Stimulated activated CD4-positive, alpha-beta T cell treated with anti-CD3 and anti-CD28 coated beads, Interleukin-1b, Interleukin-23, amount 100 ng/mL, for 4 hours (primary cell): Measurements from ENCODE around the gene XKR7.
"Not testable (repeated sequence)": the region's sequence is repeated elsewhere in the genome, so short reads cannot be mapped to it uniquely, and the experiment has no call there.

Experiments
- DNase-seq, 2 donors: peaks; one replicate each; pipeline ENCODE4 v3.0.0-alpha.2; 2020; ENCODE audit warnings: low read depth in 2 of 2

The XKR7 gene

DNA sequence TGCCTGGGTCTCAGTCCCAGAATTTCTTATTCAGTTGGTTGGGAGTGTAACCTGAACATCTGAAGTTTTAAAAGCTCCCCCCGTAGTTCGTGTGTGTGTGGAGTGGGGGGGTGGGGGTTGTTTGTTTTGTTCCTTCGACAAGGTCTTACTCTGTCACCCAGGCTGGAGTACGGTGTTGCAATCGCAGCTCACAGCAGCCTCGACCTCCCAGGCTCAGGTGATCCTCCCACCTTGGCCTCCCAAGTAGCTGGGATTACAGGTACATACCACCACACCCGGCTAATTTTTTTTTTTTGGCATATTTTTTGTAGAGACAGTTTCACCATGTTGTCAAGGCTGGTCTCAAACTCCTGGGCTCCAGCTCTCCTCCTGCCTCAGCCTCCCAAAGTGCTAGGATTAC, 45.4 kb downstream of the XKR7 start:
- DNase-seq, result no peak

DNA sequence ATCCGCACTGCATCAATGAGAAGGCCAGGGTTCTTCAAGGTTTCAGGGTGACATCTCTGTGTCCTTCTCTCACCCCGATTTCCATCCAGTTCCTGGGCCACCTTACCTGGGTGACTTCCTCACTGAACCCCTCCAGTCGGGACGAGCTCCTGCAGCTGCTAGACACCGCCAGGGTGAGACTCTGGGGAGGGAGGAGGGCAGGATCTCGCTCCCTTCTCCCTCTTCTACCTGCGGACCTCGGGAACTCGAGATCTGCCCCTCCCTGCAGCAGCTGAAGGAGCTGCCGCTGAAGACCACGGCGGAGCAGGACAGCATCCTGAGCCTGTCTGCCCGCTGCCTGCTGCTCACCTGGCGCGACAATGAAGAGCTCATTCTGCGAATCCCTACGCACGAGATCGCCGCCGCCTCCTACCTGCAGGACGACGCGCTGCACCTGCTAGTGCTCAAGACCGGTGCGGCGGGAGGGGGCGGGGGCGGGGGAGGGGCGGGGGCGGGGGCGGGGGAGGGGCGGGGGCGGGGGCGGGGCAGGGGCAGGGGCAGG, 49.8 kb downstream of the XKR7 start:
- DNase-seq, result peak; percentile 17 to 28

- peak; percentile 24 to 44 for DNase-seq
Observed at GRCh38 chr20:32018269-32019155, 50.6 kb downstream of the XKR7 start.

- DNase-seq, result no peak
Observed at GRCh38 chr20:32019156-32019510, 51.2 kb downstream of the XKR7 start.

GRCh38 chr20:32019563-32020463, 51.9 kb downstream of the XKR7 start:
- no peak for DNase-seq

- DNase-seq, result no peak
Observed at GRCh38 chr20:32021091-32021490, 53.1 kb downstream of the XKR7 start.

- no peak for DNase-seq
Observed at GRCh38 chr20:32024683-32025295, 56.8 kb downstream of the XKR7 start.

DNA sequence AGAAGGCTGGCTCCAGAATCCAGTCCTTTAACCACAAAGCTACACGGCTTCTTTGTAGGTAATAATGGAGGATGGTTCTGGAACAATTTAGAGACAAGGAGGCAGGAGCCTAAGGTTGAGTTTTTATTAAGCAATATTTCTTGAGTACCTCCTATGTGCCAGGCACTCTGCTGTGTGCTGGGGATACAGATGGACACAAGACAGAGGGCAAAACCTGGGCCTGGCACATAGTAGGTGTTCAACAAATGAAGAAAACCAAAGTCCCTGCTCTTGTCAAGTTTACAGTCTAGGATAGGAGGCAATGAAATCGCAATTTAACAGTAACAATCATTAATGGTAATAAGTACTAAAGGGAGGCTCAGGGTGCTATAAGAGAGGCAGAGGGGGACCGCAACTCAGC, 59.7 kb downstream of the XKR7 start:
- DNase-seq, result no peak

- no peak for DNase-seq
Observed at GRCh38 chr20:32028647-32029372, 60.9 kb downstream of the XKR7 start.

GRCh38 chr20:32029561-32029960, 61.6 kb downstream of the XKR7 start:
- no peak for DNase-seq

- peak; percentile 39 to 52 for DNase-seq
Observed at GRCh38 chr20:32031007-32031958, 63.3 kb downstream of the XKR7 start.

DNA sequence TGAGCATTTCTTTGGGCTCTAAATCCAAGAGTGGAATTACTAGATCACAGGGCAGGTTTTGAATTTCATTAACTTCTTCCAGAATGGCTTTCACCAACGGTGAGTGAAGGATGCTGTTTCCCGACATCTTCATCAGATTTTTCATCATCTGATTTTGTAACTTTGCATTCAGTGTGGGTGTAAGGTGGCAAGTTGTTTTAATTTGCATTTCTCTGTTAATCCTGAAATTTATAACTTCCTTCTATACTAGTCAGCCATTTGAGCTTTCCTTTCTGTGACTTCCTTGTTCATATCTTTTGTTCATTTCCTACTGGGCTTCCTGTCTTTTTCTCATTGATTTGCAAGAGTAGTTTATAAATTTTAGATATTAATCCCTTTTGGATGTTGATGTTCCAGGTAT, 65.4 kb downstream of the XKR7 start:
- no peak for DNase-seq

DNA sequence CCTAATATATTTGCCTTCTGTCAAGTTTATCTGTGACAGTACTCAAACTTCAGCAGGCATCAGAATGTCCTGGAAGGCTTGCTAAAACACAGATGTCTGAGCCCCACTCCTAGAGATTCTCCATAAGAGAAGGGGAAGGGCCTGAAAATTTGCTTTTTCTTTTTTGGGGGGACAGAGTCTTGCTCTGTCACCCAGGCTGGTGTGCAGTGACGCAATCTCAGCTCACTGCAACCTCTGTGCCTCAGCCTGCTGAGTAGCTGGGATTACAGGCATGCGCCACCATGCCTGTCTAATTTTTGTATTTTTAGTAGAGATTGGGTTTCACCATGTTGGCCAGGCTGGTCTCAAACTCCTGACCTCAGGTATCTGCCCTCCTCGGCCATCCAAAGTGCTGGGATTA, 65.8 kb downstream of the XKR7 start:
- DNase-seq, result not testable (repeated sequence)

- no peak for DNase-seq
Observed at GRCh38 chr20:32034581-32035425, 66.9 kb downstream of the XKR7 start.

- no peak for DNase-seq
Observed at GRCh38 chr20:32035426-32035779, 67.5 kb downstream of the XKR7 start.

DNA sequence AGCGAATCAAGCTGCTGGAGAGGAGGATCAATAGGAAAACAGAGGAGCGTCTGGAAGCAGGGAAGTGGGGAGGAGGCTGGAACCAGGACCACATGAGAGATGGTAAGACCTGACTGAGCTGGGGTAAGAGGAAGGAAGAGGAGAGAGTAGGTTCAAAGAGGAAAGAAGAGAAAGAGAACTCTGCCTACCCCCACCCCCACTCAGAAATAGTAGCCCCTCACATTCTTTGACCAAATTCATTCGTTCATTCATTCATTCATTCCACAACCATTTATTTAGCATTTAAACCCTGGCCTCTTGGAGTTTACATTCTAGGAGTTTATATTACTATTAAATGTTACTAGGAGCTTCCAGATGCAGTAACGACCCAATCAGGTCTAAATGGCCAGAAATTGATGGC, 68.3 kb downstream of the XKR7 start:
- DNase-seq, result no peak

GRCh38 chr20:32036716-32037485, 69.0 kb downstream of the XKR7 start:
- DNase-seq, result no peak

- no peak for DNase-seq
Observed at GRCh38 chr20:32037929-32038328, 70.0 kb downstream of the XKR7 start.
